Upper lobe of left lung (tissue), 6 donors: Measurements from ENCODE around the gene PCBP3. TPM values are rescaled to one million over a fixed set of nuclear protein-coding genes. Genes with fewer than 3 reads are reported as not detected.

Experiments used
- ATAC-seq, 2 donors: fragments of 200-7000 bp; cut with Tn5 transposase; one replicate each; pipeline ENCODE4 v1.9.1; 2022; ENCODE audit warnings: mild to moderate bottlenecking in 2 of 2, moderate library complexity in 2 of 2; ENCODE audit not compliant: low FRiP score in 2 of 2
- DNase-seq, 2 donors: peaks; one replicate each; pipeline ENCODE4 v3.0.0-alpha.2; 2019 to 2020
- H3K27ac ChIP-seq, 4 donors: fragments of 200-600 bp; sonication (generic); one replicate each; pipeline ENCODE4 v1.5.1; 2016 to 2019
- H3K27me3 ChIP-seq, 4 donors: fragments of 200-600 bp; sonication (generic); one replicate each; pipeline ENCODE4 v1.5.1; 2017 to 2019
- H3K36me3 ChIP-seq, 4 donors: fragments of 200-600 bp; sonication (generic); one replicate each; pipeline ENCODE4 v1.5.1; 2016 to 2019
- H3K4me1 ChIP-seq, 4 donors: fragments of 200-600 bp; sonication (generic); one replicate each; pipeline ENCODE4 v1.5.1; 2018 to 2019
- H3K4me3 ChIP-seq, 4 donors: fragments of 200-600 bp; sonication (generic); one replicate each; pipeline ENCODE4 v1.5.1; 2017 to 2019; ENCODE audit warnings: mild to moderate bottlenecking in 2 of 4, moderate library complexity in 1 of 4
- H3K9me3 ChIP-seq, 4 donors: fragments of 200-600 bp; sonication (generic); one replicate each; pipeline ENCODE4 v1.5.1; 2018 to 2019
- EP300 ChIP-seq, 4 donors: sonication (generic); formaldehyde crosslinking; IDR thresholded peaks; one replicate each; pipeline ENCODE4 v1.5.1; 2017; ENCODE audit warnings: antibody characterized with exemption in 4 of 4, control low read depth in 2 of 4
- POLR2A ChIP-seq, 4 donors: fragments of 450-650 bp; IDR thresholded peaks; one replicate each; pipeline ENCODE4 v1.5.1; 2016 to 2017; ENCODE audit warnings: antibody characterized with exemption in 4 of 4, mild to moderate bottlenecking in 2 of 4
- POLR2AphosphoS5 ChIP-seq, 2 donors: sonication (generic); formaldehyde crosslinking; IDR thresholded peaks; one replicate each; pipeline ENCODE4 v1.5.1; 2017; ENCODE audit warnings: antibody characterized with exemption in 2 of 2
- WGBS, 2 donors: methylation state at CpG; one replicate each; pipeline ENCODE4 v1.1.5; 2017 to 2018; 5-methylcytosine and 5-hydroxymethylcytosine counted together
- total RNA-seq, 6 donors: library from RNA; depleted of rRNA in 4 of 6; stranded (reverse); fragments of >200 nt in 4 of 6; gene quantifications; one replicate each; pipeline versions ENCODE4 v1.1.0 to v1.2.1, GENCODE V29; 2016 to 2021
- TF ChIP-seq, protein P1 (sequence below), 6 experiments: fragments of 450-650 bp in 4 of 6; fragments of 200-600 bp in 2 of 6; sonication (generic) in 2 of 6; IDR thresholded peaks; one replicate each; pipeline ENCODE4 v1.5.1; 2016 to 2019; ENCODE audit warnings: antibody characterized with exemption in 6 of 6
- donor health status: DM: no; HTN: no; CAD: no; lungs with moderate emphysema.
- donor health status: DM: no; HTN: yes; CAD: no; lungs with severe emphysema.

PCBP3 gene
- total RNA-seq, 6 donors from 2014 or later: 0.78 to 10.5 (median 3.3) TPM

DNA sequence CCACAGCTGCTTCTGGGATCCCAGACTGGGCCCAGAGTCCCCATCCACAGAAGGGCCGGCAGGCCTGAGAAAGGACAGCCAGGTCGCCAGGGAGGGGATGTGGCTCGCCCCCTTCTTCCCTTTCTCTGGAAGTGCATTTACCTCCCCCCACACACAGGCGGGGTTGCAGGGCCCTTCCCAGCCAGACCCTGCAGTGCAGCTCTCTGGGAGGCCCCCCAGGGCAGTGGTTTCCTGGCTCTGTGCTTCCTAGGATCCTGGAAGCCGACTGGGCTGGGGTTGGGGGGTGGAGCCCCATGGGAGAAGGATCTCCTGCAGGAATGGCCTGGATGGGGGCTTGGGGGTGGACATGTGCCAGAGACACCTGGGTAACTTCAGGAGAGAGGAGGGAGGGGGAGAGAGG, 333.9 kb downstream of the PCBP3 start:
- WGBS, 2 donors: 40 to 41% methylated on average over 1 to 2 of the region's 5 CpGs
- ATAC-seq: no peak
- H3K9me3 ChIP-seq: no peaks in the 10 kb centered on the region
- TF ChIP-seq POLR2A (IDR thresholded peaks at IDR 0.05) (no peak), POLR2AphosphoS5 (IDR thresholded peaks at IDR 0.05) (no peak), EP300 (IDR thresholded peaks at IDR 0.05) (no peak)
- TF ChIP-seq, protein P1, sequence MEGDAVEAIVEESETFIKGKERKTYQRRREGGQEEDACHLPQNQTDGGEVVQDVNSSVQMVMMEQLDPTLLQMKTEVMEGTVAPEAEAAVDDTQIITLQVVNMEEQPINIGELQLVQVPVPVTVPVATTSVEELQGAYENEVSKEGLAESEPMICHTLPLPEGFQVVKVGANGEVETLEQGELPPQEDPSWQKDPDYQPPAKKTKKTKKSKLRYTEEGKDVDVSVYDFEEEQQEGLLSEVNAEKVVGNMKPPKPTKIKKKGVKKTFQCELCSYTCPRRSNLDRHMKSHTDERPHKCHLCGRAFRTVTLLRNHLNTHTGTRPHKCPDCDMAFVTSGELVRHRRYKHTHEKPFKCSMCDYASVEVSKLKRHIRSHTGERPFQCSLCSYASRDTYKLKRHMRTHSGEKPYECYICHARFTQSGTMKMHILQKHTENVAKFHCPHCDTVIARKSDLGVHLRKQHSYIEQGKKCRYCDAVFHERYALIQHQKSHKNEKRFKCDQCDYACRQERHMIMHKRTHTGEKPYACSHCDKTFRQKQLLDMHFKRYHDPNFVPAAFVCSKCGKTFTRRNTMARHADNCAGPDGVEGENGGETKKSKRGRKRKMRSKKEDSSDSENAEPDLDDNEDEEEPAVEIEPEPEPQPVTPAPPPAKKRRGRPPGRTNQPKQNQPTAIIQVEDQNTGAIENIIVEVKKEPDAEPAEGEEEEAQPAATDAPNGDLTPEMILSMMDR (IDR thresholded peaks at IDR 0.05): no peak
- no peaks in the 10 kb centered on the region for H3K36me3 ChIP-seq
- H3K27me3 ChIP-seq: peaks cover 0 to 27% (median 8%) of the 10 kb centered on the region in 4 donors
- peak overlapping the region in 3 of 4 donors; percentile 49 to 69 (median 59) for H3K27ac ChIP-seq
- H3K4me1 ChIP-seq: peaks cover 25 to 42% (median 40%) of the 10 kb centered on the region in 4 donors
- DNase-seq: no peak
- H3K4me3 ChIP-seq: no peak overlapping the region

DNA sequence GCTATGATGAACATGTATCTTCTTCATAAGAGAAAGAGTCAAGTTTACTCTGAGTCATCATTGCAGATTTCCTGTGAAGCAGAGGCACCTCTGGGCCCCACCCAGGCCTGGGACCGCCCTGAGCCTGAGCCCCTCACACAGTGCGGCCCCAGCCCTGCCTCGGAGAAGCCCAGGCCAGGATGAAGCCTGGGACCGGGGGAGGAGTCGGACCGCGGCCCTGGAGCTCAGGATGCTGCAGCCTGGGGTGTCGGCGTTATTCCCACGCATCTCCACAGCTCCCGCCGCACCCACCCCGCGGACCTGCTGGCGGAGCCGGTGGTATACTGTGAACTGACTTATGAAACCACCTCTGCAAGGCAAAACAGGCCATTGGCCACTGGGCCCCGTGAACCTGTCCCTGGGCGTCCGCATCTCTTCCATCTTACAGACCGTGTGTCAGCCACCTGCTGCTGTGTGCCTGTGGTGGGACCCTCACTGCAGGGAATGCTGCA, 335.7 kb downstream of the PCBP3 start:
- WGBS, 2 donors: 71 to 78% methylated on average over 5 to 20 of the region's 20 CpGs
- no peak for ATAC-seq
- TF ChIP-seq POLR2A (IDR thresholded peaks at IDR 0.05): no peak
- no peak for TF ChIP-seq POLR2AphosphoS5 (IDR thresholded peaks at IDR 0.05)
- TF ChIP-seq EP300 (IDR thresholded peaks at IDR 0.05): no peak
- TF ChIP-seq, protein P1 (IDR thresholded peaks at IDR 0.05): no peak
- Histone ChIP-seq H3K4me1 (peaks cover 18 to 29% (median 28%) of the 10 kb centered on the region in 4 donors), H3K4me3 (no peak overlapping the region), H3K27me3 (peaks cover 0 to 17% (median 0%) of the 10 kb centered on the region in 4 donors), H3K36me3 (no peaks in the 10 kb centered on the region), H3K27ac (peak overlapping the region in 1 of 4 donors; percentile 40), H3K9me3 (no peaks in the 10 kb centered on the region)
- peak in 1 of 2 donors; percentile 81 for DNase-seq

DNA sequence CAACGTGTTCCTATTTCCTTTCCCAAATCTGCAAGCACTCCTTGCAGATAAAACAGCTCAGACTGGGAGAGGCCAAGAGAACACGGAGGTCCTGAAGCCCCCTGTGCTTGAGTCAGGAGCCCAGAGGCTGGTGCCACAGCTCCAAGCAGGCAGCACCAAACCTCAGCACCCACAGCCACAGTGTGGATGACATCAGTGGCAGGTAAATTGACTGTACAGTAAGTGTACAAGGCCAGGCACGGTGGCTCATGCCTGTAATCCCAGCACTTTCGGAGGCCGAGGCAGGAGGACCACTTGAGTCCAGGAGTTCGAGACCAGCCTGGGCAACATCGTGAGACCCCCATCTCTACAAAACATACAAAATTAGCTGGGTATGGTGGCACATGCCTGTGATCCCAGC, 336.1 kb downstream of the PCBP3 start:
- ATAC-seq: no peak
- DNase-seq: no peak
- Histone ChIP-seq H3K27me3 (peaks cover 0 to 13% (median 0%) of the 10 kb centered on the region in 4 donors), H3K9me3 (no peaks in the 10 kb centered on the region), H3K4me3 (no peak overlapping the region), H3K4me1 (peaks cover 14 to 24% (median 23%) of the 10 kb centered on the region in 4 donors), H3K36me3 (no peaks in the 10 kb centered on the region), H3K27ac (no peak overlapping the region)
- 65 to 80% methylated on average over 3 to 7 of the region's 7 CpGs for WGBS, 2 donors
- TF ChIP-seq POLR2AphosphoS5 (IDR thresholded peaks at IDR 0.05) (no peak), EP300 (IDR thresholded peaks at IDR 0.05) (no peak), POLR2A (IDR thresholded peaks at IDR 0.05) (no peak)
- TF ChIP-seq, protein P1 (IDR thresholded peaks at IDR 0.05): no peak

DNA sequence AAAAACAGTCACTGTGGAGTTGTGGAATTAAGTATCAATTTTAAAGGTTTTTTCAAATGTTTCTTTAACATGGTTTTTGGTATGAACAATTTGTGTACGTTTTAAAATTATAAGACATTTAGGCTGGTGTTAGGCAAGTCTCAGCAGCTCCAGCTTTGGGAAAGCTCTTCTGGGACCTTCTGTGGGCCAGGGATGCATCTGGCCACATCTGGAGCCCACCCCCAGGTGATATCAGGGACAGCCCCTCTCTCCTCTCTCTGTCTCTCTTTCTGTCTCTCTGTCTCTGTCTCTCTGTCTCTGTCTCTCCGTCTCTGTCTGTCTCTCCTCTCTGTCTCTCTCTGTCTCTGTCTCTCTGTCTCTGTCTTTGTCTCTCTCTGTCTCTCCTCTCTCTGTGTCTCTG, 336.7 kb downstream of the PCBP3 start:
- ATAC-seq (no peak), DNase-seq (no peak)
- Histone ChIP-seq H3K27me3 (peaks cover 0 to 7% (median 0%) of the 10 kb centered on the region in 4 donors), H3K4me3 (no peak overlapping the region), H3K27ac (peak overlapping the region in 1 of 4 donors; percentile 80), H3K9me3 (no peaks in the 10 kb centered on the region), H3K4me1 (peaks cover 8 to 18% (median 17%) of the 10 kb centered on the region in 4 donors), H3K36me3 (peaks cover 0 to 1% (median under 1%) of the 10 kb centered on the region in 4 donors)
- no peak for TF ChIP-seq POLR2A (IDR thresholded peaks at IDR 0.05)
- TF ChIP-seq, protein P1 (IDR thresholded peaks at IDR 0.05): no peak
- TF ChIP-seq EP300 (IDR thresholded peaks at IDR 0.05): no peak
- WGBS, 2 donors: 59 to 64% methylated on average over 2 of the region's 2 CpGs

DNA sequence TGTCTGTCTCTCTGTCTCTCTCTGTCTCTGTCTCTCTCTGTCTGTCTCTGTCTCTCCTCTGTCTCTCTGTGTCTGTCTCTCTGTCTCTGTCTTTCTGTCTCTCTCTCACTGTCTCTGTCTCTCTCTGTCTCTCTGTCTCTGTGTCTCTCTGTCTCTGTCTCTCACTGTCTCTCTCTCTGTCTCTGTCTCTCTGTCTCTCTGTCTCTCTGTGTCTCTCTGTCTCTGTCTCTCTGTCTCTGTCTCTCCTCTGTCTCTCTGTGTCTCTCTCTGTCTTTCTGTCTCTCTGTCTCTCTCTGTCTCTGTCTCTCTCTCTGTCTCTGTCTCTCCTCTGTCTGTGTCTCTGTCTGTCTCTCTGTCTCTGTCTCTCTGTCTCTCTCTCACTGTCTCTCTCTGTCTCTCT, 337.2 kb downstream of the PCBP3 start:
- no peak for TF ChIP-seq POLR2A (IDR thresholded peaks at IDR 0.05)
- no peak for TF ChIP-seq EP300 (IDR thresholded peaks at IDR 0.05)
- TF ChIP-seq, protein P1 (IDR thresholded peaks at IDR 0.05): no peak
- no peak for TF ChIP-seq POLR2AphosphoS5 (IDR thresholded peaks at IDR 0.05)
- no peak for DNase-seq
- peak overlapping the region in 3 of 4 donors; percentile 29 to 81 (median 78) for H3K4me3 ChIP-seq
- H3K27ac ChIP-seq: peak overlapping the region; percentile 48 to 80 (median 64)
- peaks cover 0 to 6% (median 3%) of the 10 kb centered on the region in 4 donors for H3K36me3 ChIP-seq
- H3K9me3 ChIP-seq: no peaks in the 10 kb centered on the region
- no peak for ATAC-seq
- H3K27me3 ChIP-seq: peaks cover 0 to 5% (median 0%) of the 10 kb centered on the region in 4 donors
- peaks cover 5 to 17% (median 15%) of the 10 kb centered on the region in 4 donors for H3K4me1 ChIP-seq
